A673 (cell line): ENCODE data around the gene DUSP8. TPM values are rescaled to one million over a fixed set of nuclear protein-coding genes. Genes with fewer than 3 reads are reported as not detected.

Source experiments
- BruUV-seq: library from RNA; stranded (reverse); fragments of 400-500 nt; replicated peaks from 2 replicates; lab custom pipeline; 2021; lab: Mats Ljungman, UMichigan
- CTCF ChIA-PET: fragments of 300-600 bp; sonication (Branson Sonifier 250); formaldehyde crosslinking; loops from one replicate; lab custom pipeline; 2022; ENCODE audit warnings: antibody characterized with exemption; lab: Charles Lee
- POLR2A ChIA-PET: fragments of 300-600 bp; sonication (Branson Sonifier 250); formaldehyde crosslinking; loops from one replicate; lab custom pipeline; 2022; ENCODE audit warnings: antibody characterized with exemption; ENCODE audit not compliant: low non-redundant PET; lab: Charles Lee
- DNase-seq: peaks from one replicate; pipeline ENCODE4 v3.0.0-alpha.2; 2015; ENCODE audit warnings: low spot score
- H3K27ac ChIP-seq: fragments of 200-600 bp; sonication (generic); 2 replicates; pipeline ENCODE4 v1.5.1; 2016; ENCODE audit warnings: mixed run types, low read depth, mild to moderate bottlenecking, mixed read lengths, antibody characterized with exemption, low read length; ENCODE audit not compliant: poor library complexity, severe bottlenecking
- H3K27me3 ChIP-seq: fragments of 200-600 bp; sonication (generic); replicated peaks from 2 replicates; pipeline ENCODE4 v1.6.1; 2017; ENCODE audit warnings: mixed run types, low read depth, mild to moderate bottlenecking, mixed read lengths, antibody characterized with exemption, low read length; ENCODE audit not compliant: insufficient read depth, poor library complexity
- H3K36me3 ChIP-seq: fragments of 200-600 bp; sonication (generic); 2 replicates; pipeline ENCODE4 v1.6.1; 2016; ENCODE audit warnings: mixed run types, mild to moderate bottlenecking, mixed read lengths, antibody characterized with exemption, low read length; ENCODE audit not compliant: insufficient read depth, poor library complexity, severe bottlenecking
- H3K4me1 ChIP-seq: fragments of 200-600 bp; sonication (generic); 2 replicates; pipeline ENCODE4 v1.6.1; 2017; ENCODE audit warnings: mixed run types, mild to moderate bottlenecking, mixed read lengths, antibody characterized with exemption, low read length; ENCODE audit not compliant: insufficient read depth, poor library complexity, severe bottlenecking
- H3K4me3 ChIP-seq: fragments of 200-600 bp; sonication (generic); 2 replicates; pipeline ENCODE4 v1.5.1; 2016; ENCODE audit warnings: low read depth, mixed run types, mild to moderate bottlenecking, mixed read lengths, low read length; ENCODE audit not compliant: poor library complexity, severe bottlenecking
- H3K9me3 ChIP-seq: fragments of 200-600 bp; sonication (generic); 2 replicates; pipeline ENCODE4 v1.6.1; 2016; ENCODE audit warnings: mixed run types, low read depth, mild to moderate bottlenecking, mixed read lengths, antibody characterized with exemption, low read length; ENCODE audit not compliant: poor library complexity, severe bottlenecking
- CTCF ChIP-seq: fragments of 300-800, 200-600 bp; sonication (generic); conservative IDR thresholded peaks from 2 replicates; pipeline ENCODE4 v1.5.1; 2017; ENCODE audit warnings: low read depth, mild to moderate bottlenecking, antibody characterized with exemption, low read length, moderate library complexity, mixed read lengths
- EZH2 ChIP-seq: fragments of 200-600 bp; sonication (generic); IDR thresholded peaks from 2 replicates; pipeline ENCODE4 v1.6.1; 2017; ENCODE audit warnings: borderline replicate concordance, low read depth, mild to moderate bottlenecking, mixed read lengths, antibody characterized with exemption, low read length; ENCODE audit not compliant: poor library complexity, severe bottlenecking
- intact Hi-C: fragments of 100-400 bp; cut with micrococcal nuclease; formaldehyde crosslinking; loops from one replicate; pipeline ENCODE4 v1.10.0; 2022; ENCODE audit not compliant: unreplicated experiment
- total RNA-seq: library from RNA; stranded (reverse); gene quantifications from 2 replicates; pipeline ENCODE4 v1.2.3, GENCODE V29; 2021

Gene DUSP8
- total RNA-seq, 1 experiment from 2014 or later, result 1.9 TPM

GRCh38 chr11:1557051-1557884, 14.8 kb downstream of the DUSP8 start:
- Histone ChIP-seq H3K9me3 (no peaks in the 10 kb centered on the region), H3K36me3 (no peaks in the 10 kb centered on the region), H3K27ac (no peak overlapping the region), H3K4me3 (no peak overlapping the region), H3K27me3 (no peaks in the 10 kb centered on the region), H3K4me1 (no peaks in the 10 kb centered on the region)
- TF ChIP-seq EZH2 (no peak), CTCF (no peak)
- POLR2A ChIA-PET, result no interaction called here
- CTCF ChIA-PET, result no interaction called here
- no peak for DNase-seq
- BruUV-seq, result no TSS peak
- intact Hi-C loops, result no loop called here

- no peak overlapping the region for H3K4me3 ChIP-seq
- DNase-seq, result no peak
- no peaks in the 10 kb centered on the region for H3K9me3 ChIP-seq
- no peaks in the 10 kb centered on the region for H3K36me3 ChIP-seq
- H3K4me1 ChIP-seq, result no peaks in the 10 kb centered on the region
- H3K27ac ChIP-seq, result no peak overlapping the region
- BruUV-seq, result no TSS peak
- intact Hi-C loops, result no loop called here
- TF ChIP-seq CTCF (no peak), EZH2 (no peak)
- no peaks in the 10 kb centered on the region for H3K27me3 ChIP-seq
- CTCF ChIA-PET, result no interaction called here
- POLR2A ChIA-PET, result no interaction called here
Observed at GRCh38 chr11:1556278-1556902, 15.7 kb downstream of the DUSP8 start.

GRCh38 chr11:1555713-1556153, 16.3 kb downstream of the DUSP8 start:
- H3K9me3 ChIP-seq, result no peaks in the 10 kb centered on the region
- CTCF ChIA-PET, result no interaction called here
- intact Hi-C loops, result no loop called here
- no peak for TF ChIP-seq EZH2
- no peak for TF ChIP-seq CTCF
- no peak for DNase-seq
- H3K27me3 ChIP-seq, result no peaks in the 10 kb centered on the region
- H3K4me1 ChIP-seq, result no peaks in the 10 kb centered on the region
- BruUV-seq, result no TSS peak
- no peaks in the 10 kb centered on the region for H3K36me3 ChIP-seq
- no peak overlapping the region for H3K4me3 ChIP-seq
- H3K27ac ChIP-seq, result no peak overlapping the region
- POLR2A ChIA-PET, result no interaction called here
